HG03575 (cell line): ENCODE results near the gene TATDN3.
"Not testable (repeated sequence)": the region's sequence is repeated elsewhere in the genome, so short reads cannot be mapped to it uniquely, and the experiment has no call there.

Source experiments
- ATAC-seq: cut with Tn5 transposase; IDR thresholded peaks from one replicate; pipeline ENCODE4 v1.9.1; 2021; ENCODE audit not compliant: unreplicated experiment, insufficient number of reproducible peaks, low FRiP score; ENCODE audit errors: extremely low read depth

The TATDN3 gene

GRCh38 chr1:212791676-212792395 lies at the start of gene TATDN3, which contains the start of gene NSL1:
Gene TATDN3, plus strand, starts transcription at chr1:212791894. Its CDS starts 28 bp downstream, at chr1:212791922.
Gene NSL1, minus strand, starts transcription at chr1:212791777. Its CDS starts 14 bp downstream, at chr1:212791763.
- ATAC-seq = peak; percentile 33

GRCh38 chr1:212743901-212744475 lies 47.7 kb upstream of the TATDN3 start:
- no peak for ATAC-seq

- ATAC-seq = no peak
Measured at GRCh38 chr1:212745303-212745702, 46.4 kb upstream of the TATDN3 start.

- ATAC-seq = no peak
Measured at GRCh38 chr1:212746546-212746945, 45.1 kb upstream of the TATDN3 start.

GRCh38 chr1:212749821-212750535 lies 41.7 kb upstream of the TATDN3 start:
- ATAC-seq = no peak

GRCh38 chr1:212752252-212752933 lies 39.3 kb upstream of the TATDN3 start:
- no peak for ATAC-seq

GRCh38 chr1:212752934-212753497 lies 38.7 kb upstream of the TATDN3 start:
- no peak for ATAC-seq

- no peak for ATAC-seq
Measured at GRCh38 chr1:212753749-212754148, 37.9 kb upstream of the TATDN3 start.

- ATAC-seq = no peak
Measured at GRCh38 chr1:212754193-212754592, 37.5 kb upstream of the TATDN3 start.

- ATAC-seq = no peak
Measured at GRCh38 chr1:212754680-212755079, 37.0 kb upstream of the TATDN3 start.

GRCh38 chr1:212759683-212760082 lies 32.0 kb upstream of the TATDN3 start:
- no peak for ATAC-seq

GRCh38 chr1:212760126-212760823 lies 31.4 kb upstream of the TATDN3 start:
- no peak for ATAC-seq

- ATAC-seq = no peak
Measured at GRCh38 chr1:212762234-212762633, 29.5 kb upstream of the TATDN3 start.

- ATAC-seq = no peak
Measured at GRCh38 chr1:212762839-212763238, 28.9 kb upstream of the TATDN3 start.

- not testable (repeated sequence) for ATAC-seq
Measured at GRCh38 chr1:212764718-212765281, 26.9 kb upstream of the TATDN3 start.

GRCh38 chr1:212766825-212767224 lies 24.9 kb upstream of the TATDN3 start:
- ATAC-seq = not testable (repeated sequence)

GRCh38 chr1:212769459-212770167 lies 22.1 kb upstream of the TATDN3 start:
- no peak for ATAC-seq

GRCh38 chr1:212771341-212771740 lies 20.4 kb upstream of the TATDN3 start:
- no peak for ATAC-seq
